ENCODE measurements around the gene MYBPHL. TPM values are rescaled to one million over a fixed set of nuclear protein-coding genes. Genes with fewer than 3 reads are reported as not detected.

MYBPHL gene
- total RNA-seq, 1 donor from 2014 or later = 0.60 TPM

GRCh38 chr1:109253803-109254620 lies 52.8 kb downstream of the MYBPHL start:
- H3K27ac Mint-ChIP-seq = peak overlapping the region; percentile 70
- peaks cover 30% of the 10 kb centered on the region for H3K4me1 Mint-ChIP-seq (ENCODE audit: unreplicated experiment)
- no peaks in the 10 kb centered on the region for H3K9me3 Mint-ChIP-seq

GRCh38 chr1:109252893-109253802 lies 53.7 kb downstream of the MYBPHL start:
- no peak overlapping the region for H3K27ac Mint-ChIP-seq
- H3K9me3 Mint-ChIP-seq = no peaks in the 10 kb centered on the region
- H3K4me1 Mint-ChIP-seq (ENCODE audit: unreplicated experiment) = peaks cover 30% of the 10 kb centered on the region
- no peaks in the 10 kb centered on the region for H3K27me3 Mint-ChIP-seq
- peaks cover 16% of the 10 kb centered on the region for H3K36me3 Mint-ChIP-seq
- H3K4me3 Mint-ChIP-seq = peak overlapping the region; percentile 58
- no peak for TF ChIP-seq CTCF (conservative IDR thresholded peaks at IDR 0.05)
- no peak for DNase-seq (ENCODE audit: extremely low spot score, unreplicated experiment)

More at GRCh38 chr1:109253803-109254620, 52.8 kb downstream of the MYBPHL start:
- DNase-seq (ENCODE audit: extremely low spot score, unreplicated experiment) = no peak
- peak overlapping the region; percentile 51 for H3K4me3 Mint-ChIP-seq
- no peaks in the 10 kb centered on the region for H3K27me3 Mint-ChIP-seq
- H3K36me3 Mint-ChIP-seq = peaks cover 16% of the 10 kb centered on the region
- TF ChIP-seq CTCF (conservative IDR thresholded peaks at IDR 0.05) = no peak

GRCh38 chr1:109252167-109252892 lies 54.5 kb downstream of the MYBPHL start:
- DNase-seq (ENCODE audit: extremely low spot score, unreplicated experiment) = no peak
- no peak for TF ChIP-seq CTCF (conservative IDR thresholded peaks at IDR 0.05)
- Mint-ChIP-seq H3K4me1 (ENCODE audit: unreplicated experiment) (peaks cover 23% of the 10 kb centered on the region), H3K36me3 (peaks cover 15% of the 10 kb centered on the region), H3K27ac (peak overlapping the region; percentile 34), H3K27me3 (no peaks in the 10 kb centered on the region), H3K4me3 (peak overlapping the region; percentile 58), H3K9me3 (no peaks in the 10 kb centered on the region)

- Mint-ChIP-seq H3K27ac (no peak overlapping the region), H3K9me3 (no peaks in the 10 kb centered on the region), H3K4me3 (peak overlapping the region; percentile 59), H3K36me3 (peaks cover 13% of the 10 kb centered on the region), H3K27me3 (no peaks in the 10 kb centered on the region), H3K4me1 (ENCODE audit: unreplicated experiment) (peaks cover 18% of the 10 kb centered on the region)
- no peak for TF ChIP-seq CTCF (conservative IDR thresholded peaks at IDR 0.05)
- no peak for DNase-seq (ENCODE audit: extremely low spot score, unreplicated experiment)
Observed at GRCh38 chr1:109251277-109252166, 55.3 kb downstream of the MYBPHL start.

Measured in type B pancreatic cell (in vitro differentiated cells).